Sigmoid colon (tissue), 7 donors: Measurements from ENCODE around the gene SLC12A8. TPM values are rescaled to one million over a fixed set of nuclear protein-coding genes. Genes with fewer than 3 reads are reported as not detected.

Experiments used
- DNase-seq: peaks from one replicate; pipeline ENCODE4 v3.0.0-alpha.2; 2019
- H3K27ac ChIP-seq, 4 donors: fragments of 200-600 bp; sonication (generic); one replicate each; pipeline ENCODE4 v1.5.1; 2016 to 2019; ENCODE audit warnings: mild to moderate bottlenecking in 1 of 4
- H3K27me3 ChIP-seq, 3 donors: fragments of 200-600 bp; sonication (generic); one replicate each; pipeline ENCODE4 v1.5.1; 2019; ENCODE audit warnings: mild to moderate bottlenecking in 1 of 3
- H3K36me3 ChIP-seq, 4 donors: fragments of 200-600 bp; sonication (generic); one replicate each; pipeline ENCODE4 v1.5.1; 2016 to 2019
- H3K4me1 ChIP-seq, 4 donors: fragments of 200-600 bp; sonication (generic); one replicate each; pipeline ENCODE4 v1.5.1; 2017 to 2019
- H3K4me3 ChIP-seq, 4 donors: fragments of 200-600 bp; sonication (generic); one replicate each; pipeline ENCODE4 v1.5.1; 2017 to 2019; ENCODE audit warnings: mild to moderate bottlenecking in 2 of 4, moderate library complexity in 1 of 4
- H3K9me3 ChIP-seq, 4 donors: fragments of 200-600 bp in 3 of 4; sonication (generic) in 3 of 4; one replicate each; pipeline versions ENCODE4 v1.5.1 to v1.6.1; 2013 to 2019
- EP300 ChIP-seq, 4 donors: sonication (generic); formaldehyde crosslinking; IDR thresholded peaks; one replicate each; pipeline ENCODE4 v1.6.1; 2017; ENCODE audit warnings: antibody characterized with exemption in 4 of 4
- POLR2A ChIP-seq, 2 donors: fragments of 450-650 bp; IDR thresholded peaks; one replicate each; pipeline ENCODE4 v1.6.1; 2016; ENCODE audit warnings: antibody characterized with exemption in 2 of 2, mild to moderate bottlenecking in 2 of 2, moderate library complexity in 2 of 2
- POLR2AphosphoS5 ChIP-seq, 4 donors: sonication (generic); formaldehyde crosslinking; IDR thresholded peaks; one replicate each; pipeline ENCODE4 v1.6.1; 2017; ENCODE audit warnings: antibody characterized with exemption in 4 of 4
- WGBS, 2 donors: extraction: QIAGEN DNeasy Blood & Tissue Kit; methylation state at CpG; one replicate each; pipeline ENCODE4 v1.1.7; 2013; 5-methylcytosine and 5-hydroxymethylcytosine counted together
- intact Hi-C: fragments of 100-400 bp; cut with DNase I; formaldehyde crosslinking; loops from one replicate; pipeline ENCODE4 v1.15.1; 2023
- polyA plus RNA-seq, 3 donors: library from polyadenylated mRNA; stranded (reverse); fragments of 200-250 nt; gene quantifications; one replicate each; pipeline ENCODE4 v1.2.3, GENCODE V29; 2013
- total RNA-seq, 4 donors: library from RNA; depleted of rRNA; stranded (reverse); fragments of >200 nt; gene quantifications; one replicate each; pipeline ENCODE4 v1.1.0, GENCODE V29; 2016
- TF ChIP-seq, protein P1 (sequence below), 4 experiments: fragments of 450-650 bp in 3 of 4; fragments of 200-600 bp in 1 of 4; IDR thresholded peaks; one replicate each; pipeline ENCODE4 v1.5.1; 2016 to 2019; ENCODE audit warnings: antibody characterized with exemption in 4 of 4, mild to moderate bottlenecking in 3 of 4, moderate library complexity in 2 of 4
- donor health status: healthy with polysubstance abuse.
- donor health status: Bipolar disorder and iron deficiency.
- donor health status: healthy.

The SLC12A8 gene, protein sequence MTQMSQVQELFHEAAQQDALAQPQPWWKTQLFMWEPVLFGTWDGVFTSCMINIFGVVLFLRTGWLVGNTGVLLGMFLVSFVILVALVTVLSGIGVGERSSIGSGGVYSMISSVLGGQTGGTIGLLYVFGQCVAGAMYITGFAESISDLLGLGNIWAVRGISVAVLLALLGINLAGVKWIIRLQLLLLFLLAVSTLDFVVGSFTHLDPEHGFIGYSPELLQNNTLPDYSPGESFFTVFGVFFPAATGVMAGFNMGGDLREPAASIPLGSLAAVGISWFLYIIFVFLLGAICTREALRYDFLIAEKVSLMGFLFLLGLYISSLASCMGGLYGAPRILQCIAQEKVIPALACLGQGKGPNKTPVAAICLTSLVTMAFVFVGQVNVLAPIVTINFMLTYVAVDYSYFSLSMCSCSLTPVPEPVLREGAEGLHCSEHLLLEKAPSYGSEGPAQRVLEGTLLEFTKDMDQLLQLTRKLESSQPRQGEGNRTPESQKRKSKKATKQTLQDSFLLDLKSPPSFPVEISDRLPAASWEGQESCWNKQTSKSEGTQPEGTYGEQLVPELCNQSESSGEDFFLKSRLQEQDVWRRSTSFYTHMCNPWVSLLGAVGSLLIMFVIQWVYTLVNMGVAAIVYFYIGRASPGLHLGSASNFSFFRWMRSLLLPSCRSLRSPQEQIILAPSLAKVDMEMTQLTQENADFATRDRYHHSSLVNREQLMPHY
- total RNA-seq (under 1 TPM in 1 of 4 donors, not detected in 3; 0.33 TPM), polyA plus RNA-seq (1 to 10 TPM; 1.6 to 6.3 (median 1.8) TPM)

DNA sequence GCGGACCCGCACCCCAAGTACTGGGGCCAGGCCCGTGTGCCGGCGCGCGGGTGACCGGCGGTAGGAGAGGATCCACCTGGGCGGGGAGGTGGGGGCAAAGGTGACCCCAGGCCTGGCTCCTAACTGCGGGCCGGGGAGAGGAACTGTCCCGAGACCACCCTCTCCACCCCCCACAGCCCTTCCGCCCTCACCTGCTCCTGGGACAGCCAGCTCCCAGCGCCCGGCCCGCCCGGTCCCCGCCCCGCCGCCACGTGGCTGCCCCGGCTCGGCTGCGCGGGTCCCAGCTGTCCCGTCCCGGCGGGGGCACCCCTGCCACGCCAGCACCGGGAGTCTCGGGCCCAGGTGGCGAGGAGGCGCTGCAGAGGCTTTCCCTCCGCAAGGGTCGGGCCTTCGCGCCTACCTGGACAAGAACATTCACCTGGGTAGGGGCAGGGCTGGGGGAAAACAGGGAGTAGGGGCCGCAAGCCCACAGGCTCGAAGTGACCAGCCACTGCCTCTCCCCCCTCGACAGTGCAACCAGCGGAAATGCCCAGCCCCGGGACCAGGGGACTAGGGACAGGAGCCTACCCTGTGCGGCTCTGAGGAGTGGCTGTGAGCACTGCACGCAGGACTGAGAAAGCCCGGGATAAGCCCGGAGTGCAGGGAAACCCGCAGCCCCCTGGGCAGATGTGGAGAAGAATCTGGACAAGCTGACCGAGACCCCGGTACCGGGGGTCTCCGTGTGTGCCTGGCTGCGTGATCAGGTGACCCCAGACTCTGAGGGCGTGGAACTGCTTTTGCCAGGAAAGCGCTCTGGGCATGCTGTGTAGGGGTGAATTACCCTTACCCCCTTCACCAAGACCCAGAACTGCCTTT, at the start of gene SLC12A8:
TSS of gene SLC12A8 (minus strand) at position 240 of the 855 bp plus-strand sequence. CDS start 1,399 bp downstream, outside the sequence.
- Histone ChIP-seq H3K27me3 (peaks cover 19 to 46% (median 20%) of the 10 kb centered on the region in 3 donors), H3K4me1 (peaks cover 0 to 14% (median 14%) of the 10 kb centered on the region in 4 donors), H3K27ac (no peak within 1 kb of the TSS), H3K9me3 (no peaks in the 10 kb centered on the region), H3K36me3 (no peaks in the 10 kb centered on the region), H3K4me3 (peak within 1 kb of the TSS; percentile 12 to 48 (median 42))
- TF ChIP-seq EP300 (IDR thresholded peaks at IDR 0.05) (no peak), POLR2A (IDR thresholded peaks at IDR 0.05) (no peak), POLR2AphosphoS5 (IDR thresholded peaks at IDR 0.05) (no peak)
- TF ChIP-seq, protein P1, sequence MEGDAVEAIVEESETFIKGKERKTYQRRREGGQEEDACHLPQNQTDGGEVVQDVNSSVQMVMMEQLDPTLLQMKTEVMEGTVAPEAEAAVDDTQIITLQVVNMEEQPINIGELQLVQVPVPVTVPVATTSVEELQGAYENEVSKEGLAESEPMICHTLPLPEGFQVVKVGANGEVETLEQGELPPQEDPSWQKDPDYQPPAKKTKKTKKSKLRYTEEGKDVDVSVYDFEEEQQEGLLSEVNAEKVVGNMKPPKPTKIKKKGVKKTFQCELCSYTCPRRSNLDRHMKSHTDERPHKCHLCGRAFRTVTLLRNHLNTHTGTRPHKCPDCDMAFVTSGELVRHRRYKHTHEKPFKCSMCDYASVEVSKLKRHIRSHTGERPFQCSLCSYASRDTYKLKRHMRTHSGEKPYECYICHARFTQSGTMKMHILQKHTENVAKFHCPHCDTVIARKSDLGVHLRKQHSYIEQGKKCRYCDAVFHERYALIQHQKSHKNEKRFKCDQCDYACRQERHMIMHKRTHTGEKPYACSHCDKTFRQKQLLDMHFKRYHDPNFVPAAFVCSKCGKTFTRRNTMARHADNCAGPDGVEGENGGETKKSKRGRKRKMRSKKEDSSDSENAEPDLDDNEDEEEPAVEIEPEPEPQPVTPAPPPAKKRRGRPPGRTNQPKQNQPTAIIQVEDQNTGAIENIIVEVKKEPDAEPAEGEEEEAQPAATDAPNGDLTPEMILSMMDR (IDR thresholded peaks at IDR 0.05), result no peak
- intact Hi-C loops, result no loop called here
- no peak for DNase-seq
- 4 to 9% methylated on average over 55 of the region's 55 CpGs for WGBS, 2 donors

DNA sequence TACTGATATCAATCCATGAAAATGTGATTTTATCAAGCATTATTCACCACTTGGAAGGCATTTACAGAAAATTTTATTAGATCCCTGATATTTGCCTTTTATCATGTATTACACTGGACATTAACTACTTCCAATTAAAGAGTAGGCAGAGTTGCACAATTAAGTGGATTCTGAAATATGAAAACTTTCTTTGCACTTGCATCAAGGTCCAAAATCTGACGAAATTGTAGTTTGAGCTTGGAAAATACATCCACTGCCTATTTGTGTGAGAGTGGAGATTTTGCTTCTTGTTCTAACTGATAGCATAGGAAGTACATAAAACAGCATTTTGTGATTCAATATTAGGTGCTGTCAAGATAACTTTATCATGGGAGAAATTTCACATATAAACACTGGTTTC, 49.6 kb upstream of the SLC12A8 start:
- H3K27me3 ChIP-seq, result no peaks in the 10 kb centered on the region
- no peaks in the 10 kb centered on the region for H3K4me1 ChIP-seq
- H3K27ac ChIP-seq, result no peak overlapping the region
- no peaks in the 10 kb centered on the region for H3K9me3 ChIP-seq
- WGBS, 2 donors, result 85 to 91% methylated on average over 1 of the region's 1 CpG
- intact Hi-C loops, result no loop called here
- no peak overlapping the region for H3K4me3 ChIP-seq
- H3K36me3 ChIP-seq, result peaks cover 0 to 5% (median 0%) of the 10 kb centered on the region in 4 donors
- no peak for DNase-seq
- no peak for TF ChIP-seq EP300 (IDR thresholded peaks at IDR 0.05)
- TF ChIP-seq, protein P1 (IDR thresholded peaks at IDR 0.05), result no peak

DNA sequence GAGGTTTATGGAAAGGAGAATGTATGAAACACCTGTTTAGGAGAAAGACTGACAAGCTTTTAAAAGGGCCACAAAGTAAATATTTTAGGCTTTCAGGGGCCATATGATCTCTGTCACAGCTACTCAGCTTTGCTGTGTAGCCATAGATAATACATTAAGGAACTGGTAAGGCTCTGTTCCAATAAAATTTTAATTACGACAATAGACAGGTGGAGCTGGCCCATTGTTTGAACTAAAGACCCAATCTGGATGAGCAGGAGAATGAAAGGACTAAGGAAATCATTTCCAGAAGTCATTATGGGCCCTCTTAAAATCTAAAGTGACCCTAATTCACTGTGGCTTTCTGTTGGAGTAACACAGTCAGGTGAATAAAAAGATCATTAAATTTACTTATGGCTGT, 48.5 kb upstream of the SLC12A8 start:
- no peaks in the 10 kb centered on the region for H3K27me3 ChIP-seq
- intact Hi-C loops, result no loop called here
- H3K9me3 ChIP-seq, result peaks cover 0 to 2% (median 0%) of the 10 kb centered on the region in 4 donors
- TF ChIP-seq POLR2AphosphoS5 (IDR thresholded peaks at IDR 0.05) (no peak), EP300 (IDR thresholded peaks at IDR 0.05) (no peak), POLR2A (IDR thresholded peaks at IDR 0.05) (no peak)
- TF ChIP-seq, protein P1 (IDR thresholded peaks at IDR 0.05), result no peak
- no peaks in the 10 kb centered on the region for H3K4me1 ChIP-seq
- peaks cover 0 to 5% (median 0%) of the 10 kb centered on the region in 4 donors for H3K36me3 ChIP-seq
- DNase-seq, result no peak
- no peak overlapping the region for H3K4me3 ChIP-seq
- H3K27ac ChIP-seq, result no peak overlapping the region
- 24 to 82% methylated on average over 1 of the region's 1 CpG for whole genome bisulfite sequencing, 2 donors

DNA sequence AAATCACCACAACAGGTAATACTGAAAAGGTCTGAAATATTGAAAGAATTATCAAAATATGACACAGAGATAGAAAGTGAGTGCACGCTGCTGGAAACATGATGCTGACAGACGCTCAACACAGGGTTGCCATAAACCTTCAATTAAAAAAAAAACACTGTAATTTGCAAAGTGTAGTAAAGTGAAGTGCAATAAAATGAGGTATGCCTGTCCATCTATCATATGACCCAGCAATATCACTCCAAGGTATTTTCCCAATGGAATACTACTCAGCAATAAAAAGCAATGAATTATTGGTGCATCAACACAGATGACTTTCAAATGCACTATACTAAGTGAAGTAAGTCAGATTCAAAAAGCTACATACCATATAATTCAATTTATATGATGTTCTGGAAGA, 47.6 kb upstream of the SLC12A8 start:
- 18 to 73% methylated on average over 2 of the region's 2 CpGs for WGBS, 2 donors
- Histone ChIP-seq H3K27me3 (no peaks in the 10 kb centered on the region), H3K27ac (no peak overlapping the region), H3K4me1 (no peaks in the 10 kb centered on the region), H3K36me3 (peaks cover 0 to 5% (median 0%) of the 10 kb centered on the region in 4 donors), H3K4me3 (no peak overlapping the region), H3K9me3 (peaks cover 0 to 2% (median 0%) of the 10 kb centered on the region in 4 donors)
- intact Hi-C loops, result no loop called here
- TF ChIP-seq POLR2AphosphoS5 (IDR thresholded peaks at IDR 0.05), result no peak
- TF ChIP-seq, protein P1 (IDR thresholded peaks at IDR 0.05), result no peak
- no peak for TF ChIP-seq EP300 (IDR thresholded peaks at IDR 0.05)
- DNase-seq, result no peak
